Breast epithelium (tissue), 4 donors: ENCODE data around the gene AKAP17A. TPM values are rescaled to one million over a fixed set of nuclear protein-coding genes. Genes with fewer than 3 reads are reported as not detected.

ENCODE experiments used
- DNase-seq, 2 donors: peaks; one replicate each; pipeline ENCODE4 v3.0.0-alpha.2; 2019; ENCODE audit warnings: low spot score in 2 of 2
- H3K27ac ChIP-seq, 2 donors: fragments of 200-600 bp; sonication (generic) in 1 of 2; one replicate each; pipeline ENCODE4 v1.5.1; 2016 to 2019; ENCODE audit warnings: mild to moderate bottlenecking in 1 of 2
- H3K27me3 ChIP-seq, 2 donors: fragments of 200-600 bp; sonication (generic) in 1 of 2; one replicate each; pipeline versions ENCODE4 v1.5.1 to v1.6.0; 2017 to 2019; ENCODE audit warnings: control low read depth in 1 of 2, mild to moderate bottlenecking in 1 of 2
- H3K36me3 ChIP-seq: fragments of 200-600 bp; one replicate; pipeline ENCODE4 v1.5.1; 2019
- H3K4me1 ChIP-seq, 2 donors: fragments of 200-600 bp; sonication (generic); one replicate each; pipeline ENCODE4 v1.5.1; 2016 to 2019; ENCODE audit warnings: control low read depth in 1 of 2
- H3K4me3 ChIP-seq, 3 donors: fragments of 200-600 bp; sonication (generic); 1 replicate in 2 of 3; 2 replicates in 1 of 3; pipeline ENCODE4 v1.5.1; 2016 to 2019; ENCODE audit warnings: mild to moderate bottlenecking in 3 of 3, moderate library complexity in 2 of 3
- H3K9me3 ChIP-seq, 2 donors: fragments of 200-600 bp; sonication (generic) in 1 of 2; one replicate each; pipeline ENCODE4 v1.5.1; 2016 to 2019; ENCODE audit warnings: control low read depth in 1 of 2
- CTCF ChIP-seq, 3 donors: fragments of 450-650 bp; IDR thresholded peaks; one replicate each; pipeline ENCODE4 v1.5.1; 2016 to 2017; ENCODE audit warnings: antibody characterized with exemption in 3 of 3, mild to moderate bottlenecking in 3 of 3, moderate library complexity in 3 of 3
- POLR2A ChIP-seq: fragments of 450-650 bp; IDR thresholded peaks from one replicate; pipeline ENCODE4 v1.6.1; 2016; ENCODE audit warnings: antibody characterized with exemption, mild to moderate bottlenecking, moderate library complexity
- POLR2AphosphoS5 ChIP-seq, 3 donors: sonication (generic); formaldehyde crosslinking; IDR thresholded peaks; one replicate each; pipeline ENCODE4 v1.6.1; 2017; ENCODE audit warnings: antibody characterized with exemption in 3 of 3
- intact Hi-C: fragments of 100-400 bp; cut with DNase I; formaldehyde crosslinking; loops from one replicate; pipeline ENCODE4 v1.15.1; 2023; ENCODE audit warnings: low total_unique reads
- total RNA-seq, 3 donors: library from RNA; depleted of rRNA; stranded (reverse); fragments of >200 nt; gene quantifications; one replicate each; pipeline ENCODE4 v1.1.0, GENCODE V29; 2016

Gene AKAP17A
- total RNA-seq, 3 donors from 2014 or later, result 32.2 to 62.3 (median 56.3) TPM

- no peaks in the 10 kb centered on the region for H3K27me3 ChIP-seq
- H3K36me3 ChIP-seq, result no peaks in the 10 kb centered on the region
- DNase-seq, result peak in 1 of 2 donors; percentile 24
- no peaks in the 10 kb centered on the region for H3K9me3 ChIP-seq
- TF ChIP-seq CTCF (IDR thresholded peaks at IDR 0.05) (no peak), POLR2A (no peak), POLR2AphosphoS5 (IDR thresholded peaks at IDR 0.05) (no peak)
- intact Hi-C loops, result no loop called here
- H3K27ac ChIP-seq, result peak overlapping the region in 1 of 2 donors; percentile 52
- peak overlapping the region in 1 of 3 donors; percentile 15 for H3K4me3 ChIP-seq
- H3K4me1 ChIP-seq, result no peaks in the 10 kb centered on the region
Observed at GRCh38 chrX:1610166-1610565, 18.8 kb downstream of the AKAP17A start.

GRCh38 chrX:1610736-1611135, 19.3 kb downstream of the AKAP17A start:
- TF ChIP-seq POLR2A (no peak), POLR2AphosphoS5 (IDR thresholded peaks at IDR 0.05) (no peak), CTCF (IDR thresholded peaks at IDR 0.05) (no peak)
- no peak overlapping the region for H3K27ac ChIP-seq
- no peak overlapping the region for H3K4me3 ChIP-seq
- H3K4me1 ChIP-seq, result no peaks in the 10 kb centered on the region
- H3K36me3 ChIP-seq, result no peaks in the 10 kb centered on the region
- no peaks in the 10 kb centered on the region for H3K27me3 ChIP-seq
- intact Hi-C loops, result no loop called here
- no peak for DNase-seq
- no peaks in the 10 kb centered on the region for H3K9me3 ChIP-seq

- intact Hi-C loops, result no loop called here
- no peak overlapping the region for H3K4me3 ChIP-seq
- H3K9me3 ChIP-seq, result no peaks in the 10 kb centered on the region
- H3K27ac ChIP-seq, result no peak overlapping the region
- H3K27me3 ChIP-seq, result no peaks in the 10 kb centered on the region
- no peak for TF ChIP-seq POLR2A
- no peak for TF ChIP-seq CTCF (IDR thresholded peaks at IDR 0.05)
- TF ChIP-seq POLR2AphosphoS5 (IDR thresholded peaks at IDR 0.05), result no peak
- no peaks in the 10 kb centered on the region for H3K4me1 ChIP-seq
- no peak for DNase-seq
- no peaks in the 10 kb centered on the region for H3K36me3 ChIP-seq
Observed at GRCh38 chrX:1612641-1613286, 21.4 kb downstream of the AKAP17A start.

- H3K36me3 ChIP-seq, result no peaks in the 10 kb centered on the region
- no peaks in the 10 kb centered on the region for H3K27me3 ChIP-seq
- intact Hi-C loops, result no loop called here
- no peaks in the 10 kb centered on the region for H3K9me3 ChIP-seq
- no peak for TF ChIP-seq POLR2A
- TF ChIP-seq POLR2AphosphoS5 (IDR thresholded peaks at IDR 0.05), result no peak
- TF ChIP-seq CTCF (IDR thresholded peaks at IDR 0.05), result no peak
- H3K27ac ChIP-seq, result no peak within 1 kb of the TSS
- no peaks in the 10 kb centered on the region for H3K4me1 ChIP-seq
- DNase-seq, result no peak
- H3K4me3 ChIP-seq, result no peak within 1 kb of the TSS
Observed at GRCh38 chrX:1614927-1615326, 23.5 kb downstream of the AKAP17A start, which contains the start of gene ASMT. TSS of gene ASMT (plus strand) at chrX:1615059. CDS start at chrX:1615200, 141 bp downstream.

GRCh38 chrX:1618689-1619088, 27.3 kb downstream of the AKAP17A start:
- no peak overlapping the region for H3K4me3 ChIP-seq
- no peaks in the 10 kb centered on the region for H3K27me3 ChIP-seq
- no peaks in the 10 kb centered on the region for H3K9me3 ChIP-seq
- no peak for TF ChIP-seq POLR2A
- no peak for TF ChIP-seq POLR2AphosphoS5 (IDR thresholded peaks at IDR 0.05)
- no peak for TF ChIP-seq CTCF (IDR thresholded peaks at IDR 0.05)
- intact Hi-C loops, result no loop called here
- no peaks in the 10 kb centered on the region for H3K36me3 ChIP-seq
- DNase-seq, result no peak
- no peak overlapping the region for H3K27ac ChIP-seq
- no peaks in the 10 kb centered on the region for H3K4me1 ChIP-seq
